Osteoblast (primary cell): ENCODE measurements around the gene TUBB4A. TPM values are rescaled to one million over a fixed set of nuclear protein-coding genes. Genes with fewer than 3 reads are reported as not detected.

Experiments
- DNase-seq: peaks from one replicate; pipeline ENCODE4 v3.0.0; 2011; ENCODE audit warnings: low spot score, mixed read lengths; ENCODE audit not compliant: insufficient read length; ENCODE audit errors: missing footprints
- H2AFZ ChIP-seq: 2 replicates; pipeline ENCODE4 v1.6.0; 2011; ENCODE audit warnings: mild to moderate bottlenecking, low read length
- H3K27ac ChIP-seq: 2 replicates; pipeline ENCODE4 v1.5.1; 2011; ENCODE audit warnings: mild to moderate bottlenecking, low read depth, low read length, moderate library complexity
- H3K27me3 ChIP-seq: 2 replicates; pipeline ENCODE4 v1.6.0; 2012; ENCODE audit warnings: mild to moderate bottlenecking, control low read depth, inconsistent platforms, low read length, moderate library complexity; ENCODE audit not compliant: insufficient read depth
- H3K36me3 ChIP-seq: 2 replicates; pipeline ENCODE4 v1.5.1; 2011; ENCODE audit warnings: mild to moderate bottlenecking, low read length, control low read depth, moderate library complexity; ENCODE audit not compliant: insufficient read depth
- H3K4me1 ChIP-seq: 2 replicates; pipeline ENCODE4 v1.5.1; 2011; ENCODE audit warnings: mild to moderate bottlenecking, low read length, control low read depth, moderate library complexity; ENCODE audit not compliant: insufficient read depth
- H3K4me2 ChIP-seq: 2 replicates; pipeline ENCODE4 v1.6.0; 2011; ENCODE audit warnings: mild to moderate bottlenecking, low read length; ENCODE audit not compliant: insufficient read depth
- H3K4me3 ChIP-seq: fragments of 200-600 bp; sonication (generic); 3 replicates; pipeline ENCODE4 v1.5.1; 2012; ENCODE audit warnings: mild to moderate bottlenecking, low read length, inconsistent platforms; ENCODE audit not compliant: insufficient read depth
- H3K79me2 ChIP-seq: 2 replicates; pipeline ENCODE4 v1.6.0; 2012; ENCODE audit warnings: mild to moderate bottlenecking, low read length, control low read depth, inconsistent platforms; ENCODE audit not compliant: insufficient read depth
- H3K9me3 ChIP-seq: 2 replicates; pipeline ENCODE4 v1.5.1; 2011; ENCODE audit warnings: low read depth, low read length, control low read depth
- H4K20me1 ChIP-seq: 2 replicates; pipeline ENCODE4 v1.6.0; 2012; ENCODE audit warnings: mild to moderate bottlenecking, low read length, control low read depth; ENCODE audit not compliant: insufficient read depth
- total RNA-seq: library from RNA; depleted of rRNA; stranded (reverse); fragments of >200 nt; gene quantifications from 2 replicates; pipeline ENCODE4 v1.2.3, GENCODE V29; 2012
- TF ChIP-seq, protein P1 (sequence below): IDR thresholded peaks from 2 replicates; pipeline ENCODE4 v1.5.1; 2011; ENCODE audit warnings: mild to moderate bottlenecking, low read depth, low read length, moderate library complexity; ENCODE audit errors: extremely low read depth

Gene TUBB4A
- total RNA-seq, 1 donor, result not detected

DNA sequence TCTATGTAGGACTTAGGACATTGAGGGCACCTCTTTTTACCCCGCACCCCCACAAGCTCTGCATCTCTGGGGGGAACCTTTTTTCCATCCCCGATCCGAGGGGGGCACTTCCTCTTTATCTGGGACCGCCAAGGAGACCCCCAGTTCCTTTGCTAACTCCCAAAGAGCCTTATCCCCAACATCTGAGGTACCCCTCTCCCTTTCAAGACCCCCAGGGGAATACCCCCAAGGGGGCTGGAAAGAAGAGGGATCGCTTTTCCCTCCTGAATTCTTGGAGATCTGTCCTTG lies 29.8 kb upstream of the TUBB4A start:
- TF ChIP-seq, protein P1, sequence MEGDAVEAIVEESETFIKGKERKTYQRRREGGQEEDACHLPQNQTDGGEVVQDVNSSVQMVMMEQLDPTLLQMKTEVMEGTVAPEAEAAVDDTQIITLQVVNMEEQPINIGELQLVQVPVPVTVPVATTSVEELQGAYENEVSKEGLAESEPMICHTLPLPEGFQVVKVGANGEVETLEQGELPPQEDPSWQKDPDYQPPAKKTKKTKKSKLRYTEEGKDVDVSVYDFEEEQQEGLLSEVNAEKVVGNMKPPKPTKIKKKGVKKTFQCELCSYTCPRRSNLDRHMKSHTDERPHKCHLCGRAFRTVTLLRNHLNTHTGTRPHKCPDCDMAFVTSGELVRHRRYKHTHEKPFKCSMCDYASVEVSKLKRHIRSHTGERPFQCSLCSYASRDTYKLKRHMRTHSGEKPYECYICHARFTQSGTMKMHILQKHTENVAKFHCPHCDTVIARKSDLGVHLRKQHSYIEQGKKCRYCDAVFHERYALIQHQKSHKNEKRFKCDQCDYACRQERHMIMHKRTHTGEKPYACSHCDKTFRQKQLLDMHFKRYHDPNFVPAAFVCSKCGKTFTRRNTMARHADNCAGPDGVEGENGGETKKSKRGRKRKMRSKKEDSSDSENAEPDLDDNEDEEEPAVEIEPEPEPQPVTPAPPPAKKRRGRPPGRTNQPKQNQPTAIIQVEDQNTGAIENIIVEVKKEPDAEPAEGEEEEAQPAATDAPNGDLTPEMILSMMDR, result no peak
- H3K36me3 ChIP-seq, result no peaks in the 10 kb centered on the region
- no peaks in the 10 kb centered on the region for H4K20me1 ChIP-seq
- H3K4me3 ChIP-seq, result peak overlapping the region; percentile 81
- DNase-seq, result peak; percentile 68
- no peaks in the 10 kb centered on the region for H3K9me3 ChIP-seq
- H3K27ac ChIP-seq, result no peak overlapping the region
- H3K79me2 ChIP-seq, result no peaks in the 10 kb centered on the region
- H3K4me2 ChIP-seq, result peak overlapping the region; percentile 99
- H3K27me3 ChIP-seq, result peaks cover 19% of the 10 kb centered on the region
- no peak overlapping the region for H2AFZ ChIP-seq
- peaks cover 13% of the 10 kb centered on the region for H3K4me1 ChIP-seq

- TF ChIP-seq, protein P1, result no peak
- Histone ChIP-seq H4K20me1 (no peaks in the 10 kb centered on the region), H2AFZ (peak overlapping the region; percentile 99), H3K27me3 (peaks cover 19% of the 10 kb centered on the region), H3K4me3 (peak overlapping the region; percentile 81), H3K36me3 (no peaks in the 10 kb centered on the region), H3K9me3 (no peaks in the 10 kb centered on the region), H3K79me2 (no peaks in the 10 kb centered on the region), H3K27ac (no peak overlapping the region), H3K4me1 (peaks cover 13% of the 10 kb centered on the region), H3K4me2 (peak overlapping the region; percentile 99)
- peak; percentile 42 for DNase-seq
These were observed 29.2 kb upstream of the TUBB4A start for GRCh38 chr19:6531163-6531955.

GRCh38 chr19:6530386-6531162 lies 28.5 kb upstream of the TUBB4A start, which contains the start of gene TNFSF9:
Gene TNFSF9 (plus strand): TSS chr19:6531026. CDS start chr19:6531037, 11 bp downstream.
- no peaks in the 10 kb centered on the region for H3K9me3 ChIP-seq
- H3K4me2 ChIP-seq, result peak within 1 kb of the TSS; percentile 99
- peak within 1 kb of the TSS; percentile 69 for H3K27ac ChIP-seq
- H3K4me1 ChIP-seq, result peaks cover 13% of the 10 kb centered on the region
- H2AFZ ChIP-seq, result peak within 1 kb of the TSS; percentile 99
- no peaks in the 10 kb centered on the region for H3K79me2 ChIP-seq
- H3K36me3 ChIP-seq, result no peaks in the 10 kb centered on the region
- peaks cover 19% of the 10 kb centered on the region for H3K27me3 ChIP-seq
- H3K4me3 ChIP-seq, result peak within 1 kb of the TSS; percentile 81
- TF ChIP-seq, protein P1, result no peak
- DNase-seq, result peak; percentile 99
- H4K20me1 ChIP-seq, result no peaks in the 10 kb centered on the region

DNA sequence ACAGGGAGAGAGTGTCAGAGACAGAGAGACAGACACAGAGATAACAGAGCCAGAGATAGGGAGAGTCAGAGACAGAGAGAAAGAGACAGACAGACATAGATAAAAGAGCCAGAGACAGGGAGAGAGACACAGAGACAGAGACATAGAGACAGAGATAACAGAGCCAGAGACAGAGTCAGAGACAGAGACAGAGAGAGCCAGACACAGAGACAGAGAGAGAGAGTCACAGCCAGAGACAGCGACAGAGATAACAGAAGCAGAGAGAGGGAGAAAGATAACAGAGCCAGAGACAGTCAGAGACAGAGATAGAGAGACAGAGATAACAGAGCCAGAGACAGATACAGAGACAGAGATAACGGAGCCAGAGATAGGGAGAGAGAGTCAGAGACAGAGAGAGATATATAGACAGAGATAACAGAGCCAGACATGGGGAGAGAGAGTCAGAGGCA lies 27.9 kb upstream of the TUBB4A start:
- Histone ChIP-seq H3K27me3 (peaks cover 19% of the 10 kb centered on the region), H3K9me3 (no peaks in the 10 kb centered on the region), H3K4me1 (peaks cover 13% of the 10 kb centered on the region), H3K4me3 (peak overlapping the region; percentile 81), H2AFZ (peak overlapping the region; percentile 99), H3K36me3 (no peaks in the 10 kb centered on the region), H3K27ac (peak overlapping the region; percentile 69), H3K4me2 (peak overlapping the region; percentile 99), H4K20me1 (no peaks in the 10 kb centered on the region), H3K79me2 (no peaks in the 10 kb centered on the region)
- DNase-seq, result no peak
- TF ChIP-seq, protein P1, result no peak
